NCI-H69 (cell line): Measurements from ENCODE around the gene SLC2A4.

Experiments used
- DNase-seq: peaks from one replicate; lab custom pipeline; 2025; lab: John Stamatoyannopoulos, UW

SLC2A4 gene

DNA sequence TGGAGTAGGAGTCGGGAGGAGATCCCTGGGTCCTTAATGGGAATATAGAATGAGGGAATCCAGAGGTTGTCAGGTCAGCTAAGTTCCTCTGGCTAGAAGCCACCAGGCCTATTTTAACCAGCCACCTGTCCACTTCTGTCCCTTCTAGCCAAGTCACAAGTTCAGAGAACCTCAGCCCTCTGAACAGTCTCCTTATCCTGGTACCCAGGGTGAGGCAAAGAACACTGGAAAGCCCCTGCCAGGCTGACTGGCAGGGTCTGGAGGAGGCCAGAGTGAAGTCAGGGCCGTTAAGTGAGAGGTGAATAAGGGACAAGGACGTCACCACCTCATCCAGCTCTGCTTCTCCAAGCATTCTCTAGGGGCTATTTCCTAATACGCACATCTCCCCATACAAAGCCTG lies 32.7 kb upstream of the SLC2A4 start:
- no peak for DNase-seq

DNA sequence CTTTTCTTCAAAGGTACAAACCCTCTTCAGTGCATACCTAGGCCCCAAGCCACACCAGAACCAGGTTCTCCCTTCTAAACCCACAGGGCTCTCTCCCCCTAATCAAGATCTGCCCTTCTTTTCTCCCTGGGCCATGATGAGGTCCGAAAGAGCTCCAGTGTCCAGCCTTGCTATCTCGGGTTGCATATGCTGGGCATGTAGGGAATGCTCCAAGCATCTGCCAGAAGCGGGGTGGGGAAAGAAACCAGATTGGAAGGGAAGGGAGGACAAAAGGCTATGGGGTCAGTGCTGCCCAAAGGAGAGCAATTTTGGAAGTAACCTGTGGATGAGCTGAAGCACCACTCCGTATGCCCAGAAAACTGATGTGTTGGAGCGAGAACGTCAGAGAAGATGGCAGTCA lies 32.3 kb upstream of the SLC2A4 start:
- DNase-seq = no peak

DNA sequence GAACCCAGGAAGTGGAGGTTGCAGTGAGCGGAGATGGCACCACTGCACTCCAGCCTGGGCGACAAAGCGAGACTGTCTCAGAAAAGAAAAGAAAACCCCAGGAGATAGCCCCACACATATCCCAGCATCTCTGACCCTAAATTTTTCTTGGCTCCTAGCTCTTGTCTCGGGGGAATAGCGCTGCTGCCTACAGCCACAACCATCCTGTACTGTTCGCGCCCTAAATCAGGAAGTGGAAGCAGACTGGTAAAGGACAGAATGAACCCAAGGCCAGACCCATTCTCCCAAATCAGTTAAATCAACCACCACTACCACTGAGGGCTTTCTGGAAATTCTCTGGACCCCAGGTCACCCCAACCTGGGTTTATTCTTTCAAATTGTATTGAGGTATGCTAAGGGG lies 31.7 kb upstream of the SLC2A4 start:
- DNase-seq = no peak

DNA sequence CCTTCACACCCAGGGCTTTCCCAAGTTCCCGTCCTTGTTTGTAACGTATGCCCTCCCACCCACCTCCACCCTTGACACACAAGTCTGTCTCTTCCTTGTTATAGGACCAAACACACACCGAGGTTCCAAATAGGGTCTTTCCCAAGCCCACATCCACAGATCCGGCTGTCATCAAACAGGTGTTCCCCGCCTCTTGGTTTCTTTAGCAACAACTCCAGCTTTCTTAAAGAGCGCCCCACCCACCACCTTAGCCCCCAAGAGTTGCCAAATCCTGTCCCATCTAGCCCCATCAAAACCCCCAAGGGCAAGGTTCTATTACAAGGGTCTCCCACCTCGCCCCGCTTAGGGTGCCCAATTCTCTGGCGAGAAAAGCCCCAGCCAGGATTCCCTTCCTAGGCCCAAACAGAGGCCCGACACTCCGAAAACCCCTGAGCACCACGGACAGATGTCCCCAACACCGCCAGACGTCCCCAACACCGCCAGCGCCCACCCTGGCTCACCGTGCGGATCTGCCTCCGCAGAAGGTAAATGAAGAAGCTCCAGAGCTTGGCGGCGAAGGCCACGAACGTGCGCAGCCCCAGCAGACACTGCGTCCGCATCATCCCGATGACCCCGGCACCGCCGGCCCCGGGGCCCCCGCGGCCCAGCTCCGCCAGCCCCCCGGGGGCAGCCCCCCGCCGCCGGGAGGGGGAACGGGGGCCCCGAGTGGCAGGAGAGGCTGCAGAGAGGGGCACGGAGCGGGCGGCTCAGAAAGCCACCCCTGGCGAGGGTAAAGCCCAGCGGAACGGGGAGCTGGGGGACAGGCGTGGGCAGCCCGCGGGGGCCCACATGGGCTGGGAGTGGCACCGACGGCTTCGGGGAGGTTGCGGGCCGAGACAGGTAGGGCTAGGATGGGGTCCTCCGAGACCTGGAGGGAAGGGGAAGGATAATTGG lies 30.6 kb upstream of the SLC2A4 start:
- DNase-seq = no peak

DNA sequence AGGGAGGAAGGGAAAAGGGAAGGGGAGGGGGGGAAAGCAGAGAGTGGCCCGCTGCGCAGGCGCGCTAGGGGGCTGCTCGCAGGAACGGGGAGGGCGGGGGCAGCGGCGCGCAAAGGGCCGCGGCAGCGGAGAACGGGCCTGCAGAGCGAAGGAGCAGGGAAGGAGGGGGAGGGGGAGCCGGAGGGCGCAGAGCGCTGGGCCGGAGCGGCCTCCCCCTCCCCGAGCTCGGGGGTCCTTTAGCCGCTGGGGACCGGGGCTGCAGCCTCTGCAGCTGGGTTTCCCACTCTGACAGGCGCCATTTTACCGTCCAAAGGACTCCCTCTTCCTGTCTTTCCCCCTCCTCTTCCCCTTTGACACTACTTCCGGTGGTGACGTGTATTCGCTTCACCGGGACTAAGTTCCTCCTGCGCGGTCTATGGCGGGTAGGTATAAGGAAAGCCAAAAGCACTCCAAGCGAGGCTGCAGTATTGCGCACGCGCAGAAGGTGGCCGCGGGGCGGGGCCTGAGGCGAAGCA lies 29.8 kb upstream of the SLC2A4 start, which contains the start of gene CTDNEP1:
TSS of gene CTDNEP1 (minus strand) at position 74 of the 515 bp plus-strand sequence. CDS start 438 bp downstream, outside the sequence.
- DNase-seq = peak; percentile 97

DNA sequence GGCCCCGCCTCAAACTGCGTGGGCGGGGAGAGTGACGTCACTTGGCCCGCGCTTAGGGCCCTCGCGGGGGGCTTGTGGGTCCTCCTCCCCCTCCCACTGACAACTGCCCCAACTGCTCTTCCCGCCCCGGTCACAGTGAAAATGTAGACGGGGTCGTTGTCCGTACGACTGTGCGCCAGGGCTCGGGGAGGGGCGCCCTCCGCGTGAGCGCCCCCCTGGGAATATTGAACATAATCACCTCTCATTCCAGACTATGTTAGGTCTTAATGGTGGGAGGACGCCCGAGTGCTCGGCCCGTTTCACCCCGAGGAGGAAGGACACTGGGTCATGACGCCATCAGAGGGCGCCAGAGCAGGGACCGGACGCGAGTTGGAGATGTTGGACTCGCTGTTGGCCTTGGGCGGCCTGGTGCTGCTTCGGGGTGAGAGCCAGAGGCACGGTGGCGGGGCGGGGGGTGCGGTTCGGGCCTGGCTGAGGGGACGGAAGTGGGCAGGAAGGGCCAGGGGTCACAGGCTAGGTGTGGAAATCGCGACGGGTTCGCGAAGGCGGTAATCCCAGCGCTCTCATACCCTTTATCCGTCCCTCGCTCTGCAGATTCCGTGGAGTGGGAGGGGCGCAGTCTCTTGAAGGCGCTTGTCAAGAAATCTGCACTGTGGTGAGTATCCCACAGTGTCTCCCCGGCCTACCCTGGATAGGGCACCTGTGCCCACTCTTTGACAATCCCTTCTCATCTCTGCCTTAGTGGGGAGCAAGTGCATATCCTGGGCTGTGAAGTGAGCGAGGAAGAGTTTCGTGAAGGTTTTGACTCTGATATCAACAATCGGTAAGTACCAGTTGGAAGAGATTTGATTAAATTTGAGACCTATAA lies 29.1 kb upstream of the SLC2A4 start, which contains the start of gene ELP5:
TSS of gene ELP5 (plus strand) at position 40 of the 868 bp plus-strand sequence. CDS start at position 376, 336 bp downstream.
- peak; percentile 91 for DNase-seq

DNA sequence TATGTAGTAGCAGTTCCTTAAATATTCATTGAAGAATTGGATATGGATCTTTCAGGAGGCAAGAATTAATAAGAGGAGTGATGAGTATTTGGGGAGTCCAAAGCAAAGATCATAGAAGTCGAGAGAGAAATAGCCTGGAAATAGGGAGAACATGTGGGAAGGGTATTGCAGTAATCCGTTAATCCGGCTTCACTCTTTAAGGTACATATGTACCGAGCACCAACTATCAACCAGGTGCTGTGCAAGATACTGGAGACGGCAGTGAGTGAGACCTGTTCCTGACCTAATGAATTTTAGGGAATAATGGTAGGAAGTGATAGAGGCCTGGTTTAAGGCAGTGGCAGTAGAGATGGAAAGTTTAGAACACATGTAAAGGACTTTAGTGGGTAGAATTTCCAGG lies 28.4 kb upstream of the SLC2A4 start:
- no peak for DNase-seq

DNA sequence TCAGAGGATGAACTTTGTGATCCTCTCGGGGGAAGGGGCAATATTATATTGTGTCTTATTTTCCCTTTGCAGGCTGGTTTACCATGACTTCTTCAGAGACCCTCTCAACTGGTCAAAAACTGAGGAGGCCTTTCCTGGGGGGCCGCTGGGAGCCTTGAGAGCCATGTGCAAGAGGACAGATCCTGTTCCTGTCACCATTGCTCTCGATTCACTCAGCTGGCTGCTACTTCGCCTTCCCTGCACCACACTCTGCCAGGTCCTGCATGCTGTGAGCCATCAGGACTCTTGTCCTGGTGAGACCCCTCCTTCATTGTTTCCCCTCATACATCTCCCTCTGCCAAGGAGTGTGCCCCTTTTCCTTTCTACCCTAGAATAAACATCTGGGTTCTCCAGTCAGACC lies 27.0 kb upstream of the SLC2A4 start:
- DNase-seq = no peak

DNA sequence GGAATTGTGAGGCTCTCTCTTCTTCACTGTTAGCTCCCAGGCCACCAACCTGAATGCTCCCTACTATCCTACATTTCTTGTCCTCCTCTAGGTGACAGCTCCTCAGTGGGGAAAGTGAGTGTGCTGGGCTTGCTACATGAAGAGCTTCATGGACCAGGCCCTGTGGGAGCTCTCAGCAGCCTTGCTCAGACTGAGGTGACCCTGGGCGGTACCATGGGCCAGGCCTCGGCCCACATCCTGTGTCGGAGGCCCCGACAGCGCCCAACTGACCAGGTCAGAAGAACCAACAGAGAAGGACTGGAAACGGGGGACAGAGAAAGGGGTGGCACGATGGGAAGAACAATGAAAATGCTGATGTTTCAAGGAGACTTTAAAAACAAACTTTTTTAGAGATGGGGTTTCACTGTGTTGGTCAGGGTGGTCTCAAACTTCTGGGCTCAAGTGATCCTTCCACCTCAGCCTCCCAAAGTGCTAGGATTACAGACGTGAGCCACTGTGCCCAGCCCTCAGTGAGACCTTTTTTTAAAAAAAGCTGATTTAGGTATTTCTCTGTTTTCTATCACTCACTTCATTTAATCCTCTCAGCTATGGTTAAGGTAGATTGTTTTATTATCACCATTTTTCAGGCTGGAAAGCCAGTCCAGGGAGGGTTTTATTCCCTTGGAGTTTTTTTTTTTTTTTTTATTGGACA lies 24.6 kb upstream of the SLC2A4 start:
- DNase-seq = no peak

DNA sequence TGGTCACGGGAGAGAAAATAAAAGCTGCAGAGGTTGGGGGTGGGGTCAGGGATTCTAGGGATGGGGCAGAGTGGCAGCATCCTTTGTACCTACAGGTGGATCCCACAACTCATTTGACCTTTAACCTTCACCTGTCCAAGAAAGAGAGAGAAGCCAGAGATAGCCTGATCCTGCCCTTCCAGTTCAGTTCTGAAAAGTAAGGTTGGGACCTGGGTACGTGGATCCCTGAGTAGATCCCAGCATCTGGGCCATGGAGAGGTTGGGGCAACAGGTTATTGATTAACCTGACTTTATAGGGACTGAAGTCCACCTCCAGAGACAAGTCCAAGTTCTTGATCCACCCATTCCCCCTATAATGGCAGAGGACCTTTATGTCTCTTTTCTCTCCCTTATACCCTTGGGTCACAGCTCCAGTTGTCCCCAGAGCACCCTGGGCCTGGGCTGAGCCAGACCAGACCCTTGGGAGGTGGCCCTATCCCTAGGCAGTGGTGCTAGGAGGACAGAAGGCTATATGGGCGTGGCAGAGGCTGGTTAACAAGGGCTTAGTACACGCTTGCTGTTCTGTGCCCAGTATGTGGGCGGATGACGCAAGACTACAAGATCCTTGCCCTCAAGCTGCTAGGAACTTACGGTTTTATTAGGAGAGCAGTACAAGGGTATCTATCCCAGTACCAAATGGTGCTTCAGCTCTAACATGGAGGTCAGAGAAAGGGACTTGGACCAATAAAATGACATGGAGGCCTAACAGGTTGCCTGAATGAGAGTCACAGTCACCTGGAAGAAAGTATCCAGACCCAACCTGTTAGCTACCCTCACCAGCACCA lies 22.6 kb upstream of the SLC2A4 start:
- no peak for DNase-seq

DNA sequence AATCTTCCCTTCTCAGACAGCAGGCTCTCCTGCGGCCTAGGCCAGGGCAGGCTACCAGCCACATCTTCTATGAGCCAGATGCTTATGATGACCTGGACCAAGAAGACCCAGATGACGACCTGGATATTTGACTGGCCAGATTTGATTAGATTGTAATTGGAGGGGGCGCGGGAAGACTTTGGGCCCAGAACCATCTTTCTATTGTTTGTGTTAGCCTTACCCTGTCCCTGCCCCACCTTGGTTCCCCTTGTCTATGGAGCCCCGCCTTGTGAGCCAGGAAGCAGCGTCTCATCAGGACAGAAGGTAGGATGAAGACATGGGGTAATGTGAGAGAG lies 22.0 kb upstream of the SLC2A4 start:
- DNase-seq = no peak

DNA sequence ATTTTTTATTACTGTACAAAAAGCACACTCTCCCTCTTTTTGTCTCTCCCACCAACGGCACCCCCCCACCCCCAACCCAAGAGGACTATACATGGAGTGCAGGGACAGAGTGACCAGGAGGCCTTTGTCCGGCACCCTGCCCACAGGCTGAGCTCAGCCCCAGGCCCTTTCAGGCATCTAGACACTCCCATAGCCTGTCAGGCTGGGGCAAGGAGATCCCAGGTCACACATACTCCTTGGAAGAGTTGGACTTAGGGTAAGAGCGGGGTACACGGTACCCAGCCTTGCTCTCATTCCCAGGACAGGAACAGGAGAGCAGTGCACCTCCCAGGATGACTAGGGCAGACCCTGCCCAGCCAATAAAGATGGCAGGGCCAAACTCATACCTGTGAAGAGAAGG lies 21.4 kb upstream of the SLC2A4 start:
- DNase-seq = no peak

DNA sequence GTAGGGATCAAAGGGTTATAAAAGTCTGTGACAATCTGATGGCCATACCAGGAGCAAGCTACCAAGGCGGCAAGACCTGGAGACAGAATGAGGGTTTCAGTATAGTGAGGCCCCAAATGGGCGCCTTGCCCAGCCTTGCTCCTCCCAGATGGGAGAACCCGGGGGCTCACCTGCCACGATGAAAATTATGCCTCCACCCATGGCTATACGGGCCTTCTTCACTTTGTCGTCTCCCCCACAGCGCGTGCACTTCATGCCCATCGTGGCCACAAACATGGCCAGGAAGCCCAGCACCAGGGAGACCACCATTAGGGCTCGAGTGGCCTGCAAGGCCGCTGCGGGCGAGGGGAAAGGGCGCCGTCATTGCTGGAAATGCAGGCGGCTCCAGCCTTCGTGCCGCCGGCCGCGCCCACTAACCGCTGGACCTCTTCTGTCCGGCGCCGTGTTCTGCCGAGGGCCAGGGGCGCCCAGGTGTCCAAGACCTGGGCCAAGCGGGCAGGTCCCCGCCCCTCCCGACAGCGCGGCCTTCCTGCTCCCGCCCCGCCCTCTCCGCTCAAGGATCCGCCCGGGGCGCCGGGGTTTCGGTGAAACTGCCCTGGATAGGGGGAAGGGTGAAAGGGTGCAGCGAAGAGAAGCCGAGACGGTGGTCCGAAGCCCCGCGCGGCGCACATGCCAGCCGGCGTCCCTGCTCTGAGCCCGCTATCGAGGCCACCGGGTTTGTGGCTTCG lies 20.7 kb upstream of the SLC2A4 start:
- DNase-seq = peak; percentile 59

DNA sequence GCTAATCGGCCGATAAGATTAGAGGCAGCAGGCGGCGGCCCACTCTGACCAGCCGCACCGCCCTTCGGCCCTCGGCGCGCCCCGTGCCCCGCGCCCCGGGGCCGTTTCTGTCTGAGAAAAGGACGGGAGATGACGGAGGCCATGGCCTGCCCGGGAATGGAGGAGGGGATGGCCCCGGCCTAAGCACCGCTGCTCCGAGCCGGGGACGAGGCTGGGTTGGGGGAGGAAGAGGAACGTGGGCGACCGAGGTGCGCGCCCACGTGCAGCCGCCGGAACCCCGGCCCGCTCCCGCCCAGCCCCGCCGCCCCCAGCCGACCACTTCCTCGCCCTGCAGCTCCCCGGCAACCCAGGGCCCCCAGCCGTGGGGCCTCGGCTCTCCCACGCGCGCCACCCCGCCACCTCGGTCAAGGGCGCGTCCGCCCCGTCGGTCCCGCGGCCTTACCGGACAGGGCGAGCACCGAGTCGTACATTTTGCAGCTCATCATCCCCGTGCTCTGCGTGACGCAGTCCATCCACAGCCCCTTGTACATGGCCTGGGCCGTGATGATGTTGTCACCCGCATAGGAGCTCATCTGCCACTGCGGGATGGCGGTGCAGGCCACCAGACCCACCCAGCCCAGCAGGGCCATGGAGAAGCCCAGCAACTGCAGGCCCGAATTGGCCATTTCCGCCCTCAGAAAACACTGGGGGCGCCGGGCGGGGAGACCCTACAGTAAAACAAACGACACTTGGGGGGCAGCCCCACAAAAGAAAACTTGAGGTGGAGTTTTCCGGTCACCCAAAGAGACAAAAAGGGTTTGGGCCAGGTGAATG lies 19.9 kb upstream of the SLC2A4 start:
- DNase-seq = peak; percentile 33

DNA sequence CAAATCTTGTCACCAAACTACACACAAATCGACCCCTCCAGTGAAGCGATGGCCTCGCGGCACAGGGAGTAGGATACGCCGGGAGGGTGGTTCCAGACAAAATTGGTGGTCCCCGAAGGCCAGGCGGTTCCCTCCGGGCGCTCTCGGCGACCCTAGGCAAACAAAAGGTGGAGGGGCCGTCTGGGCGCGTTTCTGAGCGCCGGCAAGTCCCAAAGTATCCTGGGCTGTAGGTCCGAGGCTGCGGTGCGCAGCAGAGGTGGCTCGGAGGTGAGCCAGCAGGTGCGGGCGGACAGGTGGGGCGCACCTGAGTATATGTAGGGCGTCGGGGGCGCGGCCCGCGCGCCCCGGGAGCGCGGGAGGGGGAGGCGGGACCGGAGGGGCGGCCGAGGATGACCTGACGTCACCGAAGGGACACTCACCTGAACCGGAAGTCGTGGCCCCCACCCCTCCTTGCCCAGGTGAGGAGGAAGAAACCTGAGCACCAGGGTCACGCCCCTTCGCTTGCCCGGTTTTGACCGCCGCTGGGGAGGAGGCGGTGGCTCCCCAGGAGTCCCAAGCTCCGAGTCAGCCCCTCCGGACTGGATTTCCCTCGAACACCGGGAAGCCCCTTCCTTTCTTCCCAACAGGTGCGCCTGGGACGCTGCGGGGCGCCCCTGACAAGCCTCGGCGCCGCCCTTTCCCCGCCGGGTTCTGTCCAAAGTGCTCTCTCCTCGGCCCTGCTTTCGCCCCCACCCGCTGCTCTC lies 19.2 kb upstream of the SLC2A4 start, which contains the start of gene CLDN7:
TSS of gene CLDN7 (minus strand) at position 287 of the 743 bp plus-strand sequence. CDS start 435 bp downstream, outside the sequence.
- peak; percentile 88 for DNase-seq

DNA sequence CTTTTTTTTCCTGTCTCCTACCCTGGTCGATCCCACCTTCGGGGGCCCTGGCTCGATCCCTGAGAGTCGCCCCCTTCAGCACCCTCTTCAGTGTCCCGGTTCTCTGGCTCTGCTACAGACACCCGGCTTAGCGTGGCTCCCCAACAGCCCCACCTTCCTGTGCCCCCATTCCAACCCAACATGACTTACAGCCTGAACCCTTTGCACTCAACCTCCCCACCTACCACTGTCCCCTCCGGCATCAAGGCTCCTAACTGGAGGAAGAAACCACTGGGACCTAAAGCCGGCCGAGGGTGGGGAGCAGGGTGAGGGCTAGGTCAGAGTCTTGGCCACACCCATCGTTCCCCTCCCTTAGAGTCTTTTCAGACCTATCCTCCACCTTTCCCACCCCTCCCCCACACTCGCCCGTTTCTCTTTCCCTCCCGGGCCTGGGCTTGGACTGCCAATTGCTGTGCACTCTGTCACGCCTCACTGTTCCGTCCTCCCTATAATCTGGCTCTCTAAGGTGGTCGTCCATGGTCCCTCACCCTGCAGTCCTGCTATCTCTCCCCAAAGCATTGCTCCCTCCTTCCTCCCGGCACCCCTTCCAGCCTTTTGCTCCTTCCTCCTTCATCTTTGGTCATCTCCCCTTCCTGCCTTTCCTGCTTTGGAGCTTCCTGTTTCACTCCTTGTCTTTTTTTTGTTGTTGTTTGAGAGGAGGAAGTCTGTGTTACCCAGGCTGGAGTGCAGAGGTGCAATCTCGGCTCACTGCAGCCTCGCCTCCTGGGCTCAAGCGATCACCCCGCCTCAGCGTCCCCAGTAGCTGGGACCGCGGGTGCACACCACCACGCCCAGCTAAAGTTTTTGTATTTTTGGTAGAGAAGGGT lies 18.4 kb upstream of the SLC2A4 start:
- DNase-seq = peak; percentile 78

DNA sequence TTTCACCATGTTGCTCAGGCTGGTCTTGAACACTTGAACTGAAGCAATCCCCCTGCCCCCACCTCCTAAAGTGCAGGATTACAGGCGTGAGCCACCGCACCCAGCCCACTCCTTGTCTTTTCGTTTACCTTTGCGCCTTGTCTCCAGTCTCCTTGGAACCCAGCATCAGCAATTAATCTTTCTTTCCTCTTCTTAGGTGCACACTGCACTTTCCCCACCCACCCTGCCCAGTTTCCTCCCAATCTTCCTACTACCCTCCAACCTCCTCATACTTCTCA lies 17.8 kb upstream of the SLC2A4 start:
- peak; percentile 42 for DNase-seq

DNA sequence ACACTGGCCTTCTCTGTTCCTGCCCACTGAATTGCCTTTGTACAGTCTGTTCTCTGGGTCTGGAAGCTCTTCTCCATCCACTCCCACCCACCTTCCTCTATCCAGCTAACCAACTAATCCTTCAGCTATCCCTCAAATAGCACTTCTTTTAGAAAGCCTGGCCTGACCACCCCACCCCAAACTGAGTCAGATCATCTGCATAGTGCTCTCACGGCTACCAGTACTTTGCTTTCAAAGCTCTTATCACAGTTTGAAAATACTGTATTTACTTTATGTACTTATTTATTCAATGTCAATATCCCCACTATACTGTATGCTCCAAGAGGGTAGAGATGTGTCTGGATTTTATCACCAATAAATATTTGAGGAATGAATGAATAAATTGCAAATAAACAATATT lies 14.7 kb upstream of the SLC2A4 start:
- DNase-seq = no peak
